Stimulated activated CD4-positive, alpha-beta T cell treated with anti-CD3 and anti-CD28 coated beads, Interleukin-15, amount 100 ng/mL, for 48 hours (primary cell): ENCODE results near the gene LIF.
"Not testable (repeated sequence)": the region's sequence is repeated elsewhere in the genome, so short reads cannot be mapped to it uniquely, and the experiment has no call there.

Experiments used
- DNase-seq, 2 donors: peaks; one replicate each; pipeline ENCODE4 v3.0.0-alpha.2; 2020; ENCODE audit warnings: low read depth in 2 of 2

The LIF gene

DNA sequence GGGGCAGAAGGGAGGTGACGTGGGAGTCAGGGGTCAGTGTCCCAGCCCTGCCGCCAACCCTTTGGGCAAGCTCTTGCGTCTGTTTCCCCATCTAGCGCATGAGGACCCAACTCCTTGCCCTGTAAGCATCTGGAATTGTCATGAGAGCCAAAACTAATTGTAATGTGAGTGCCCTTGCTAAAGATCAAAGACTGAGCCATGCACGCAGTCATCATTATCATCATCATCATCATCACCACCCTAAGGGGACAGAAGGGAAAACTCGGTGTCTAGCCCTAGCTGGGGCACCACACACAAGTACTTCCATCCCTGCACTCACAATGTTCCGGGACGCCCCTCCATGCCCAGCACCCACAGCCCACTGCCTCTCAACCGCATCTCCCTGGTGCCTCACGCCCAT is 2.5 kb downstream of the LIF start:
- no peak for DNase-seq

GRCh38 chr22:30243661-30244060 is 2.9 kb downstream of the LIF start:
- DNase-seq: no peak

GRCh38 chr22:30241576-30242371 is 4.8 kb downstream of the LIF start:
- DNase-seq: no peak

- DNase-seq: no peak
Measured at GRCh38 chr22:30240541-30241417, 5.8 kb downstream of the LIF start.

- no peak for DNase-seq
Measured at GRCh38 chr22:30239488-30240405, 6.8 kb downstream of the LIF start.

GRCh38 chr22:30238661-30239487 is 7.7 kb downstream of the LIF start:
- DNase-seq: no peak

GRCh38 chr22:30238136-30238535 is 8.4 kb downstream of the LIF start:
- no peak for DNase-seq

DNA sequence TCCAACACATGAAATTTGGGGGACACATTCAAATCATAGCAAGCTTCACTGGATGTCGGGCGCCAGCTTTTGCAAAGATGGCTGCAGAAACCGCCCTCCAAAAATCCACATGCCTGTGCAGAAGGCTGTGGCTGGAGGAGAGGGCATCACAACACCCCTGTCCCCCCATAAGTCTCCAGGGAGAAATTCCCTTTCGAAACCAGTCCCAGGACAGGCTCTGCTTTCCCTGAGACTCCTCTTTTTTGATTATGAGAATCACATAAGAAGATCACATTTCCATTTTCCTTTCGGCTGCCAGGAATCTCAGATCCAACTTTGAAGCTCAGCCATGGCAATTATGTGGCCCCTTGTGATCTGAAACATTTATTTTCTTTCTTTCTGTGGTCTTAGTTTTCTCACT is 9.7 kb downstream of the LIF start:
- no peak for DNase-seq

GRCh38 chr22:30235687-30236170 is 10.8 kb downstream of the LIF start:
- DNase-seq: no peak

- DNase-seq: no peak
Measured at GRCh38 chr22:30234786-30235470, 11.6 kb downstream of the LIF start.

DNA sequence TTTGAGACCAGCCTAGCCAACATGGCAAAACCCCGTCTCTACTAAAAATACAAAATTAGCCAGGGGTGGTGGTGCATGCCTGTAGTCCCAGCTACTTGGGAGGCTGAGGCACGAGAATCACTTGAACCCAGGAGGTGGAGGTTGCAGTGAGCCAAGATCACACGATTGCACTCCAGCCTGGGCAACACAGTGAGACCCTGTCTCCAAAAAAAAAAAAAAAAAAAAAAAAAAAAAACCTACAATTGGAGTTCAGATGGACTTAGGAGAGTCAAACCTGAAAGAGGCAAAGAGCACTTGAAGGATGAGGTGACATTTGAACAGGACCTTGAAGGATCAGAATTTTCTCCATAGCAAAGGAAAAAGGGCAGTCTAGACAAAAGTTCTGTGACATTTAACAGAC is 12.2 kb downstream of the LIF start:
- not testable (repeated sequence) for DNase-seq

DNA sequence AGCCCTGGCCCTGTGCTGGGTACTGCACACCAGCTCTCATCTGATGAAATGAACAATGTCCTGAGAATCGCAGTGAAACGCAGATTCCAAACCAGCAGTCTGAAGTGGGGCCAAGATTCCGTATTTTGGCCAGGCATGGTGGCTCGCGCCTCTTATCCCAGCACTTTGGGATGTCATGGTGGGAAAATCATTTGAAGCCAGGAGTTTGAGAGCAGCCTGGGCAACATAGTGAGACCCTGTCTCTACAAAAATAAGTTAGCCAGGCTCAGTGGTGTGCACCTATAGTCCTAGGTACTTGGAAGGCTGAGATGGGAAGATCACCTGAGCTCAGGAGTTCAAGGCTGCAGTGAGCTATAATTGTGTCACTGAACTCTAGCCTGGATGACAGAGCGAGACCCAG is 13.0 kb downstream of the LIF start:
- no peak for DNase-seq

DNA sequence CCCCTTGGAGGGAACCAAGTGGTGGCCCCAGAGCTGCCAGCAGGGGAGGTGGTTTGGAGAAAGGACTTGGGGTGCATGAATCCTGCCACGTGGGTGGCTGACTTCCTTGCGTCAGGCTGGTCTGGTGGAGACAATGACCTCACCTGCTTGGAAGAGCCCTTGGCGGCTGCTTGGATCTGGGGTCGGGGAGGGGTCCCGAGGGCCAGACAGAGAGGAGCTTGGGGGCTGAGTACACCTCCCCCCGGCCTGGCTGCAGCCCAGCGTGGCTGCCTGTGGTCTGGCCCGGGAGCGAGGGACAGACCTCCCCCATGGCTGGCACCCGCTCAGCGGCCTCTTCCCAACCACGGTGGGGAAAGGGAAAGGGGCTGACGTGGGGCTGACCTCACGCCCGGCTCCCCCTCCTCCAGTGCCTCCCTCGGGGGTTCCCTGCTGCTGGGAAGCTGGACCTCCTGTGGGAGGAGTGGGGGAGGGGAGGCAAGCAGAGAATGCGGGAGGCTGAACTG is 13.8 kb downstream of the LIF start:
- no peak for DNase-seq

DNA sequence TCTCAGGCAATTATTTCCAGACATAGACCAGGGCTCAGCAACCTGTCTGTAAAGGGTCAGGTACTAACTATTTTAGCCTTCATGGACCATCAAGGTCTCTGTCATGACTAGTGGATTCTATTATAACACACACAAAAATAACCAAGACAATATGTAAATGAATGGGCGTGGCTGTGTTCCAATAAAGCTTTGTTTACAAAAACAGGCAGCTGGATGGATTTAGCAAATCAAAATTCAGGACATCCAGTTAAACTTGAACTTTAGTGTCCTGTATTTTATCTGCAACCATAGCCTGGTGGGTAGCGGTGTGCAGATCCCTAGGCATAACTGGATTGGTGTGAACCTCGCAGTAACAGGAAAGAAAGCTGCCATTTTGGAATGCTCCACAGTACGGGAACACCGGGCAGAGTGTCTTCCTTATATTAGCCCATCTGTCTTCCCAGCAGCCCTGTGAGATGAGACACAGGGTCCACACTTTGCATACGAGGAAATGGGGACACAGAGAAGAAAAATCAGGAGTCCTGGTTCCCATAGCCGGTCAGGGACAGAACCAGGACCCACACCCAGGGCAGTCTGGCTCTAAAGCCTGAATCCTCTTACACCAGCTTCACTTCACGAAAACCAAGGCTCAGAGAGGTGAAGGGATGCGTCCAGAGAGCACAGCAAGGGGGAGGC is 15.6 kb downstream of the LIF start:
- DNase-seq: no peak

GRCh38 chr22:30230330-30230729 is 16.2 kb downstream of the LIF start:
- DNase-seq: no peak

DNA sequence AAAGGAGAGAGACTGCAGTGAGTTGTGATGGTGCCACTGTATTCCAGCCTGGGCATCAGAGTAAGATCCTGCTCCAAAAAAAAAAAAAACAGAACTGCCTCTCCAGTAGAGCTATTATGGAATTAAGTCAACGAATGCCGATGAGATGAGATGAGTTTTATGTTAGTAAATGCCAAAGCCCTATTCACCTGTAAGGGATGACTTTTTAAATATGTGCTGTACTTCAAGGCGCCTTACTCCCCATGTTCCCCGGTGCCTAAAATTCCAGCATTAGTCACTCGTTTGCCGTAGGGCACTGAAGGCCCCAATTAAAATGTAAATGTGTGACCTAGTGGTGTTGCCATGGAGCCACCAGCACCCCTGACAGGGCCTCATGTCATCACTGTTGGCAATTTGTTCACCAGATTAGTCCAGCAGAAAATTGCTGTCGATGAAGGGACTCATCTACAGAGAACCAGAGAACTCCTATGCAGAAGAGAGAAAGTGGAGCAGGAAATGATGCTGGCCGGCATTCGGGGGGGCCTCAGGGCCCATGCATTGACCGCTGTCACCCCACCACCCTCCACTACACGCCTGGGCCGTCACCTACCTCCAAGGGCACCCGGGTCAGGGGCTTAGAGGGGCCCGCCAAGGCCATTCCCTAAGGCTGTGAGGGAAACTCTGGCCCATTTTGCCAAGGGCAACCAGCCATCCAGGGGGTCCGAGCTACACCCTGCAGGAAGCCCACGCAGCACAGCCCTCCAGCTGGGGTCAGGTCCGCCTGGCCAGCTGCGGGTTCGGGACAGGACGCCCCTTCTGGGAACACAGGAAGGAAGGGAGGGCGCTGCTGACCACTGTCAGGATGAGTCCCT is 17.8 kb downstream of the LIF start:
- no peak for DNase-seq

GRCh38 chr22:30227438-30228228 is 18.9 kb downstream of the LIF start:
- DNase-seq: no peak
